Ovary (tissue), 1 donor: Measurements from ENCODE around the gene SAMD4A.

ENCODE experiments used
- EP300 ChIP-seq: sonication (generic); formaldehyde crosslinking; IDR thresholded peaks from one replicate; pipeline ENCODE4 v1.6.1; 2017; ENCODE audit warnings: antibody characterized with exemption
- POLR2A ChIP-seq: fragments of 450-650 bp; IDR thresholded peaks from one replicate; pipeline ENCODE4 v1.6.1; 2017; ENCODE audit warnings: antibody characterized with exemption, mild to moderate bottlenecking, moderate library complexity

DNA sequence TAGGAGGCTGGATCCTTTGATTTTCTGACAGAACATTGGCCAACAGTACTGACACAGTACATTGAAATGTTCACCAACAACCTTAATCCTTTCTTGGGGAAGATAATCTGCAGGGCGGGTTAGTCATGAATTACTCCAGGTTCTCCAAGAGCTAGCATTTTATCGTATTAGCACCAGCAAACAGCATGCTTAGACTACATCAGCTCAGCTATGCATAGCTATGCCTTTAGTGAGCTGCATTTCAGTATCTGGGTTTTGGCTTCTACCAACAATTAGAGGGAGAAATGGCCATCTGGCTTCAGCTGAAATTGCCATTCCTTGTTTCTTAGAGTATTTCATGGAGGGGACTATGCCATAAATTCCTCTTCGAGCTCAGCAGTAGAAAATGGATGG lies 33.8 kb downstream of the SAMD4A start:
- TF ChIP-seq POLR2A (no peak), EP300 (no peak)
